ENCODE results near the gene MACROD2.

DNA sequence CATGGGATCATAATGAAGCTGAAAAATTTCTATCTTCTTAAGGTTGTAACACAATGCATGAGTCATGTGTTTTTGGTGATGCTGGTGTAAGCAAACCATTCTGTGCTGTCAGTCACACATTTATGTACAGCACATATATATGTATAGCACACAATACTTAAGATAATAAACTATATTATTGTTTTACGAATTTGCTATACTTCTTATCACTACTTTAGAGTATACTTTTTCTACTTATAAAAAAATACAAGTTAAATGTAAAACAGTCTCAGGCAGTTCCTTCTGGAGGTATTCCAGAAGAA, 1262.2 kb downstream of the MACROD2 start:
- TF ChIP-seq EZH2 (IDR thresholded peaks at IDR 0.05; ENCODE audit: borderline replicate concordance, low read depth, low read length, poor library complexity, severe bottlenecking): no peak
- TF ChIP-seq, protein P1, sequence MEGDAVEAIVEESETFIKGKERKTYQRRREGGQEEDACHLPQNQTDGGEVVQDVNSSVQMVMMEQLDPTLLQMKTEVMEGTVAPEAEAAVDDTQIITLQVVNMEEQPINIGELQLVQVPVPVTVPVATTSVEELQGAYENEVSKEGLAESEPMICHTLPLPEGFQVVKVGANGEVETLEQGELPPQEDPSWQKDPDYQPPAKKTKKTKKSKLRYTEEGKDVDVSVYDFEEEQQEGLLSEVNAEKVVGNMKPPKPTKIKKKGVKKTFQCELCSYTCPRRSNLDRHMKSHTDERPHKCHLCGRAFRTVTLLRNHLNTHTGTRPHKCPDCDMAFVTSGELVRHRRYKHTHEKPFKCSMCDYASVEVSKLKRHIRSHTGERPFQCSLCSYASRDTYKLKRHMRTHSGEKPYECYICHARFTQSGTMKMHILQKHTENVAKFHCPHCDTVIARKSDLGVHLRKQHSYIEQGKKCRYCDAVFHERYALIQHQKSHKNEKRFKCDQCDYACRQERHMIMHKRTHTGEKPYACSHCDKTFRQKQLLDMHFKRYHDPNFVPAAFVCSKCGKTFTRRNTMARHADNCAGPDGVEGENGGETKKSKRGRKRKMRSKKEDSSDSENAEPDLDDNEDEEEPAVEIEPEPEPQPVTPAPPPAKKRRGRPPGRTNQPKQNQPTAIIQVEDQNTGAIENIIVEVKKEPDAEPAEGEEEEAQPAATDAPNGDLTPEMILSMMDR (conservative IDR thresholded peaks at IDR 0.05; ENCODE audit: low read depth, low read length): no peak
